Hypothalamus (tissue), 51 donors: Measurements from ENCODE around the gene TNFAIP8L3.

Experiments
- DNase-seq, 51 donors: peaks; one replicate each; lab custom pipeline; 2025; lab: John Stamatoyannopoulos, UW

TNFAIP8L3 gene

GRCh38 chr15:51016615-51017014 is 78.1 kb downstream of the TNFAIP8L3 start:
- DNase-seq, result no peak

- no peak for DNase-seq
Observed at GRCh38 chr15:51011212-51011611, 83.5 kb downstream of the TNFAIP8L3 start.

GRCh38 chr15:51007131-51007666 is 87.5 kb downstream of the TNFAIP8L3 start:
- no peak for DNase-seq
